WTC11 (cell line): ENCODE measurements around the gene CACNA2D4. TPM values are rescaled to one million over a fixed set of nuclear protein-coding genes. Genes with fewer than 3 reads are reported as not detected.

ENCODE experiments used
- ATAC-seq: fragments of 200-7000 bp; cut with Tn5 transposase; 2 replicates; pipeline ENCODE4 v1.10.0; 2021; ENCODE audit warnings: mild to moderate bottlenecking, moderate library complexity
- CTCF ChIA-PET: fragments of 300-600 bp; sonication (Branson Sonifier 250); formaldehyde crosslinking; loops from one replicate; lab custom pipeline; 2021; ENCODE audit warnings: antibody characterized with exemption; lab: Charles Lee
- POLR2A ChIA-PET: fragments of 350-600 bp; sonication (Branson Sonifier 250); formaldehyde crosslinking; loops from one replicate; lab custom pipeline; 2021; ENCODE audit warnings: antibody characterized with exemption; lab: Charles Lee
- DNase-seq: peaks from one replicate; pipeline ENCODE4 v3.0.0; 2021; ENCODE audit warnings: low spot score
- H3K27ac Mint-ChIP-seq: 2 replicates; pipeline ENCODE4 v1.8.0; 2021; ENCODE audit warnings: mixed read lengths
- H3K27me3 Mint-ChIP-seq: 2 replicates; pipeline ENCODE4 v1.8.0; 2021; ENCODE audit warnings: low read depth, mild to moderate bottlenecking, moderate library complexity, mixed read lengths
- H3K36me3 Mint-ChIP-seq: 2 replicates; pipeline ENCODE4 v1.8.0; 2021; ENCODE audit warnings: mixed read lengths
- H3K4me1 Mint-ChIP-seq: 2 replicates; pipeline ENCODE4 v1.8.0; 2022; ENCODE audit warnings: mixed read lengths
- H3K4me3 Mint-ChIP-seq: 2 replicates; pipeline ENCODE4 v1.8.0; 2021; ENCODE audit warnings: mild to moderate bottlenecking, moderate library complexity, mixed read lengths
- H3K9me3 Mint-ChIP-seq: 2 replicates; pipeline ENCODE4 v1.8.0; 2021; ENCODE audit warnings: mixed read lengths
- AFF4 ChIP-seq: sonication (generic); formaldehyde crosslinking; IDR thresholded peaks from 2 replicates; pipeline ENCODE4 v1.8.1; 2023; ENCODE audit warnings: mild to moderate bottlenecking, missing genetic modification reagents, borderline replicate concordance
- CTCF ChIP-seq: fragments of 200-600 bp; IDR thresholded peaks from 2 replicates; pipeline ENCODE4 v1.8.0; 2022; ENCODE audit warnings: antibody characterized with exemption
- E2F5 ChIP-seq: sonication (generic); formaldehyde crosslinking; IDR thresholded peaks from 2 replicates; pipeline ENCODE4 v1.8.1; 2022; ENCODE audit warnings: mild to moderate bottlenecking, moderate library complexity, missing genetic modification reagents
- ERG ChIP-seq: fragments of 250-450 bp; sonication (Bioruptor Pico); IDR thresholded peaks from 2 replicates; pipeline ENCODE4 v1.8.0; 2021; ENCODE audit warnings: mild to moderate bottlenecking
- GABPB1 ChIP-seq: sonication (generic); formaldehyde crosslinking; IDR thresholded peaks from 2 replicates; pipeline ENCODE4 v1.8.1; 2023; ENCODE audit warnings: mild to moderate bottlenecking, missing genetic modification reagents
- KAT7 ChIP-seq: sonication (generic); formaldehyde crosslinking; IDR thresholded peaks from 2 replicates; pipeline ENCODE4 v1.8.1; 2023; ENCODE audit warnings: missing genetic modification reagents, mild to moderate bottlenecking, borderline replicate concordance
- MYBL2 ChIP-seq: sonication (generic); formaldehyde crosslinking; IDR thresholded peaks from 2 replicates; pipeline ENCODE4 v1.8.1; 2023; ENCODE audit warnings: mild to moderate bottlenecking, moderate library complexity, missing genetic modification reagents
- PREB ChIP-seq: sonication (generic); formaldehyde crosslinking; IDR thresholded peaks from 2 replicates; pipeline ENCODE4 v1.8.1; 2022; ENCODE audit warnings: mild to moderate bottlenecking, missing genetic modification reagents, moderate library complexity, borderline replicate concordance
- RORB ChIP-seq: fragments of 250-450 bp; sonication (Bioruptor Pico); IDR thresholded peaks from 2 replicates; pipeline ENCODE4 v1.9.0; 2021; ENCODE audit warnings: mild to moderate bottlenecking
- USF2 ChIP-seq: sonication (generic); formaldehyde crosslinking; IDR thresholded peaks from 2 replicates; pipeline ENCODE4 v1.8.1; 2023; ENCODE audit warnings: mild to moderate bottlenecking, missing genetic modification reagents, moderate library complexity
- total RNA-seq: library from RNA; stranded (reverse); gene quantifications from 3 replicates; pipeline ENCODE4 v1.2.3, GENCODE V29; 2021

CACNA2D4 gene
- total RNA-seq, 1 experiment from 2014 or later, result 0.04 TPM

- DNase-seq, result no peak
- peaks cover 25% of the 10 kb centered on the region for H3K4me1 Mint-ChIP-seq
- no peaks in the 10 kb centered on the region for H3K27me3 Mint-ChIP-seq
- H3K4me3 Mint-ChIP-seq, result no peak overlapping the region
- TF ChIP-seq USF2, result no peak
- TF ChIP-seq MYBL2 (CRISPR knock-in tag), result no peak
- H3K27ac Mint-ChIP-seq, result no peak overlapping the region
- ChIA-PET POLR2A (interaction anchor here (1.0 kb wide), 1 partner anchor 18 kb away, joined by 5 read pairs; no protein-coding TSS in a partner anchor), CTCF (no interaction called here)
- ATAC-seq, result no peak
- no peaks in the 10 kb centered on the region for H3K9me3 Mint-ChIP-seq
- peaks cover 2% of the 10 kb centered on the region; the same call in 1 of the 2 replicates for H3K36me3 Mint-ChIP-seq
Observed at GRCh38 chr12:1761857-1762256, 156.6 kb downstream of the CACNA2D4 start.

- no peak for ATAC-seq
- no peak overlapping the region for H3K4me3 Mint-ChIP-seq
Observed at GRCh38 chr12:1760566-1761382, 157.7 kb downstream of the CACNA2D4 start.

GRCh38 chr12:1758887-1759286 lies 159.6 kb downstream of the CACNA2D4 start:
- ATAC-seq (no peak), DNase-seq (no peak)
- Mint-ChIP-seq H3K27ac (peak overlapping the region; percentile 34), H3K36me3 (peaks cover 14% of the 10 kb centered on the region), H3K27me3 (no peaks in the 10 kb centered on the region), H3K4me1 (peaks cover 17% of the 10 kb centered on the region), H3K4me3 (no peak overlapping the region), H3K9me3 (no peaks in the 10 kb centered on the region)
- ChIA-PET POLR2A (no interaction called here), CTCF (no interaction called here)
- TF ChIP-seq ERG (CRISPR knock-in tag), result no peak
- TF ChIP-seq CTCF, result no peak
- TF ChIP-seq RORB (CRISPR knock-in tag), result no peak
- TF ChIP-seq E2F5 (CRISPR knock-in tag), result no peak

More at GRCh38 chr12:1760566-1761382, 157.7 kb downstream of the CACNA2D4 start:
- DNase-seq, result no peak
- H3K9me3 Mint-ChIP-seq, result no peaks in the 10 kb centered on the region
- H3K27ac Mint-ChIP-seq, result peak overlapping the region; percentile 53; the same call in 1 of the 2 replicates
- TF ChIP-seq AFF4 (CRISPR knock-in tag), result no peak
- no peak for TF ChIP-seq KAT7 (CRISPR knock-in tag)
- TF ChIP-seq PREB, result no peak
- peak; percentile 97 for TF ChIP-seq GABPB1 (CRISPR knock-in tag)
- CTCF ChIA-PET, result no interaction called here
- POLR2A ChIA-PET, result no interaction called here
- H3K27me3 Mint-ChIP-seq, result no peaks in the 10 kb centered on the region
- peaks cover 6% of the 10 kb centered on the region for H3K36me3 Mint-ChIP-seq
- peaks cover 21% of the 10 kb centered on the region for H3K4me1 Mint-ChIP-seq
